Measurements from ENCODE around the gene ERC2.

The ERC2 gene

DNA sequence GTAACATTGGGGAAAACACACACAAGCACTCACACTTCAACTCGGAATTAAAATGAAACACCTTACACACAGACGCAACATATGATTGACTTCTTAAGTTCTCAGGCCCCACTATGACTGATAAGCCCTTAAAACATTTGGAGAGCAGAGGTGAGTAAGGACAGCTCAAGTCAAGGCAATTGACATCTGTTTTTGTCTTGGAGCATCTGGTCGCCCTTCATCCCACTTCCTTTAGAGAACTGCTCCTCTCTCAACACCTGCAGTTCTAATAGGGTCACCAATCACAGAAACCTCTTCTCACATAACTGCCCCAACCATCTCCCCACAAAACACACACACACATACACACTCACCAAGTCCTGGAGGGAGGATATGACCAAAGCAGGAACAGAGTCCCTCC, 43.4 kb downstream of the ERC2 start:
- no peak for DNase-seq (ENCODE audit: low read depth)

DNA sequence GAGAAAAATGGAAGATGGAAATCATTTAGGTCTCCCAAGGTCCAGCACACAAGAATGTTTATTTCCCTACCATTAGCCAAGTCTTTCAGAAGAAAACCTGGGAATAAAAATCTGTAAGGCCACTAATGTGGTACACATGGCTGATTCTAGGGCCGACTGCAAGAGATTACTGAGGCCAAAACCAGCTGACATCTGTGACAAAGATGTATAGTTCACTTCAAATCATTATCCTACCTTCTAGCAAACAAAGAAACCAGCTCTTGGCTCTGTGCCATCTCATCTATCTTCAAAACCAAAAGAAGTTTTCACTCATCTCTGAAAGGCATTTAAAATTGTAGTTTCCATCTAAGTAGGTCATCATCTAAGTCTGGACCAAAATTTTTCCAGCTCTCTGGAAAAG, 43.9 kb downstream of the ERC2 start:
- DNase-seq (ENCODE audit: low read depth): no peak

DNA sequence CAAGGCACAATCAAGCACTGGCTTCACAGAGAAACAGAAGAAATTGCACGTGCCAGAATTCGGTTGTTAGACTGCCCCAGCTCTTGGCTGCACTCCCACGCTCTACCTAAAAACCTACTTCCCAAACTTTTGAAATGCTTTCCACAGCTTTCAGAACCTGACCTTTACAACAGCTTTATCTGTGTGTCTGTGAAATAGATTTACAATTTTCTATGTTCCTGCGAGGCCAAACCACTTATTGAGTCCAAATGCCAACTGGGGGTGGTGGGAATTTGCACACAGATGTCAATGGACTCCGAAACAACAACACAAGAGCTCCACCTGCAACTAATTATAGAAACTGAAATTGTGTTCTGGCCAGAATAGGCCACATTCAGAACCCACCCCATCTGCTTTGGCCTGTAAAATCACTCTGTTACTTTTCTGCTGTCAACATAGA, 44.6 kb downstream of the ERC2 start:
- DNase-seq (ENCODE audit: low read depth): peak; percentile 24

DNA sequence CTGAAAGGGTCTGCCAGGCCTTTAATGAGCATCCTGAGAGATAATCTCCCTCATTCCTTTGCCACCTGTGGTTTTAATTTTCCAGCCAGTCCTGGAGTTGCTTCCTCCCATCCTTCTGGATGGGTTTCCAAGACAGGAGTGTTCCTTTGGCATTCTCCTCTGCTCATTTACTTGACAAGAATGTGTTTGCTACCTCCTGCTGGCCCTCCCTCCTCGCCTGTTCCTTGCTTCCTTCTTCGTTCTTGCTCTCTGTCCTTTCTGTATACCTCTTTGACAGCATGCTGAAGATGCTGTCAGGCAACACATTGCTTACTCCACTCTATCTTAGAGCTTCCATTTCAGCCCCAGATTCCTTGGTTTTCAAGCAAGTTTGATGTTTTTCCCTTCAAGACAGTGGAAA, 46.0 kb downstream of the ERC2 start:
- DNase-seq (ENCODE audit: low read depth): no peak

DNA sequence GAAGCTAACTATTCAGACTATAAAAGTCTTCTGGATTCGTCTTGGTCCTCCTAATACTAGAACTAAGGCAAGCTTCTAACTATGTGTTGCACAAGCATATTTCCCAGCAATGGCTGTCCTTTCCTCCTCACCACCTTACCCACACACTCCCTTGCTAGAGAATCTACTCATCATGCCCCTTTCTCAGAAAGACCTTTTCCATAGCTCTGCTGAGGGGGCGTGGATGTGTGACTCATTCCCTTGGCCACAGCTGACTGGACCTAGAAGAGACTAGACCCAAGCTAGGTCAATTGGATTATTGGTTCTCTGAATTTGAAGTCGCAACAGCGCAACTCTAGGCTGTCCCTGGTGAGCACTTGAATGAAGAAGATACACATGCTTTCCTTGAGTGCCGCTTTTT, 47.1 kb downstream of the ERC2 start:
- DNase-seq (ENCODE audit: low read depth): no peak

DNA sequence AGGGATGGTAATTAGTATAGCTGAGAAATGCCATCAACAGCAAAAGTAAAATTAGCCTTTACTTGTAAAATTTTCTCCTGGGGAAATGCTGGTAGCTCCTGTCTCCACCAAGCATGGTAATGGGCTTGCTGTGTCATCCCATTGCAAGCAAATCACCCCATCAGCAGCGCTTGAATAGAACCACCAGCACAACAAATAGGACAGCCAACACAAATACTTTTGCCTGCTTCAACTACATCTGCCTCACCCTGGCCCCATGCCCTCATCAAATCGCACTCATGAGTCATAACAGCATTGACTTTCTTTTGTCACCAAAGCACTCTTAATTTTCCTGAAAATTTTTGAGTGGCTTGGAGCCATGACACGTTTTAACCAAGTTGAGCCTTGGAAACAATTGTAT, 52.6 kb downstream of the ERC2 start:
- no peak for DNase-seq (ENCODE audit: low read depth)

DNA sequence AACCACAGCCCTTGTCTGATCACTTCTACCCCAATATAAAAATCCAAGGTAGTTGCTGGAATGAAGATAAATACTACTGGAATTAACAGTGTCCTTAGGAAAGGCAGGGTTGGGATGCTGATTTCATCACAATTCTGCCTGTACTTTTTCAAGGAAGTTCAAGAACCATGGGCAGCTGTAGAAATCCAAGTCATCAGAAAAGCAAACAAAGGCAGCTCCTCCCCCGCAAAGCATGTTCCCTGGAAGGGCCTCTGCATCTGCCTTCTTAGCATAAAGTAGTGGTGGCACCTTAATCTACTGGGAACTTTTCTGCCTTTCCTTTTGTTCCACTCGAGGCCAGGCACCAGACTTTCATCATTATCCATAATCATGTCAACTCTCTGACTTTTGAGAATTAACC, 54.4 kb downstream of the ERC2 start:
- no peak for DNase-seq (ENCODE audit: low read depth)

DNA sequence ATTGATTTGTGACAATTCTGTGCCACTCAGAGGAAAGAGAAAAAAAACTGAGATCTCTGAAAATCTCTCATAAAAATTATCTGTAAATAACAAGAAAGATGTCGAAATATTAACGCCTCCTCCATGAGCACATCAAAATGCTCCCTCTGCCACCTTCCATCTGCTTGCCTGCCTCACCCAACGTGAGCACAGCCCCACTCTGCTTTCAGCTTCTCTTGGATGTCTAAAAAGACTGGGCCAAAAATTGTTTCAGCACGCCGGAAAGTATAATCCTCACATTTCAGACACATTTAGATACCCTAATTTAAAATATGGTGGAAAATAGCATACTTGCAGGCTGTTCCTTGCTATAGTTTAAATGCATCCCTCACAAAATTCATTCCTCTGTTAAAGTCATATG, 57.1 kb downstream of the ERC2 start:
- no peak for DNase-seq (ENCODE audit: low read depth)

DNA sequence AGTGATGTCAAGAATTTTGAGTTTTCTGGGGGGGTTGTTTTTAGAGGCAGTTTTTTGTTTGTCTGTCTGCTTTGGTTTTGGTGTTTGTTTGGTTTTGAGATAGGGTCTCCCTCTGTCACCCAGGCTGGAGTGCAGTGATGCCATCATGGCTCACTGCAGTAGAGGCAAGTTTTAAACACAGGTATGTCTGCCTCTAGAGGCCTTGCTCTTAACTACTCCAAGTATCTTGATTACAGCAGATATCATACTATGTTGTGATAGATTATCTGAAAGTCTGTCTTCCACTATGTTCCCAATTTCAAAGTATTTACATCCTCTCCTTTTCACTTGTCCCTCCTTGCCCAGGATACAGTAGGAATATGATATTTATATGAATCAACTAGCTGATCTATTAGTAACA, 57.7 kb downstream of the ERC2 start:
- no peak for DNase-seq (ENCODE audit: low read depth)

DNA sequence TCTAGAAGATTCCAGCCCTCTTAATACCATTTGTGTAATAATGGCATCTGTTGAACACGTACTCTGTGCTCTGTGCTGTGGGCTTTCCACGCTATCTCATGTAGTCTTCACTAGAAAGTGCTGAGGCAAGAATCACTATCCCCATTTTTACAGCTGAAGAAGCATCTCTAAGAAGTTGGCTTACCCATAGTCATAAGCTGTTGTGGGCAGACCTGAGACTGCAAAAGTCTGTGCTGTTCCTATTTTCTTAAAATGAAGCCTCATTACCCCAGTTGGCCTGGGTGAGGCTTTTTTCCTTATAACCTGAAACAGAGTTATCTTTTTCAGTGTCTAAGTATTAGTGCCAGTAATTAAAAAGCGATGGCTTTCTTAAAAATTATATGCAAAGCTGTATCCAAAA, 58.5 kb downstream of the ERC2 start:
- no peak for DNase-seq (ENCODE audit: low read depth)

DNA sequence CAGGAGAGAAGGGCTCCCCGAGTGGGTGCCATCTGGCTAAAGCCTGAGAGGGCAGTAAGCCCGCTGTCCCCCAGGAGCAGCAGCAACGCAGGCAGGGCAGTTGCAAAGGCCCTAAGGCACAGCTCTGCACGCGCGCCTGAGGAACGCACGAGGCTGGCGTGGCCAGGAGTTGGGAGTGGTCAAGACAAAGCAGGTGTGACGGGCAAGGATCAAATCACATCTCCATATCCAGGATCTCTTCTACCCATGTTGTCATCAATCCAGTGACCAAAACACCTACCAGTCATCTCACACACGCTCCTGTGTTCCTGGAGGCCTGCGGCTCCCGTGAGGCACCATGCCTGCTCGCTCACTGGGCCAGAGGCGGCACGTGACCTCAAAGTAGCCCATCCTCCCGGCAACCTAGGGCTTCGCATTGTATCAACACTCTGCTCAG, 59.5 kb downstream of the ERC2 start:
- no peak for DNase-seq (ENCODE audit: low read depth)

DNA sequence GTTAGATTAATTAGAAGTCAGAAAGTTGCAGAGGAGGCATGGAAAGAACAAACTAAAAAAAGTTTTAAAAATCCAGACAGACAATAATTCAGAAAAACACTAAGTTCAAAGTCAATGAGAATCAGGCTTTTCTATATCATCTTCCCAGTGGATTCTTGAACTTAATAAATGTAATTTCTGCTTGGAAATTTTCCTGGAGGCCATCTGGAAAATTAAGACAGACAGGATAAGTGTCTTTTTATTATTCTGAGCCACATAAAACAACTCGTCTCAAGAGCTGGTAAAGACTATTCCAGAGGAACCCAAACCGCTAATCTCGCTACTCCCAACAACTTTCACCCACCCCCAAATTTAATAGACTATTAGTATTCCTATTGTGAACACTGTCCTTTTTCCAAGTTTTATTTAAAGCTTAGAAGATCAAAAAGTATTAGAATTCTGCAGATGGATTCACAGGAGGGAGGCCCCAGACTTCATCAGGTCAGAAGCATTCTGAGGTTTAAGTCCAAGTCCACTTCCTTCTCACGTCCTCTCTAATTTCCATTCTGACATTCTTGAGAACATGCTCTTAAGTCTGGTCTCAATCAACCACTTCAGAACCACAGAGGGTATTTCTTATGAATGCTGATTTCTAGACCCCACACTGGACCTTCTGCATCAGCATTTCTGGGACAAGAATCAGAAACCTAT, 61.3 kb downstream of the ERC2 start:
- DNase-seq (ENCODE audit: low read depth): no peak

DNA sequence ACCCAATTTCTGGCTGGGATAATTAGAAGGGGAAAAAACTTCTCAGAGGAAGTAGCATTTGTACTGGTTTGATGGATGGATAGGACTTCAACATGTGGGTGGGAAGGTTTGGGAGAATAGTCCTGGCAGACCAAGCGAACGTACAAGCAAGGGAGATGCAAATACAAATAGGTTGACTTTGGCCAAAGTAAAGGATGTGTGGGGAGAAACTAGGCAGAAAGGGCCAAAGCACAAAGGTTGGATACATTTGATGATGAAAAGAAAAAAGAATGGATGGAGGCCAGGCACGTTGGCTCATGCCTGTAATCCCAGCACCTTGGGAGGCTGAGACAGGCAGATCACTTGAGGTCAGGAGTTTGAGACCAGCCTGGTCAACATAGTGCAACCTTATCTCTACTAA, 63.4 kb downstream of the ERC2 start:
- DNase-seq (ENCODE audit: low read depth): no peak

DNA sequence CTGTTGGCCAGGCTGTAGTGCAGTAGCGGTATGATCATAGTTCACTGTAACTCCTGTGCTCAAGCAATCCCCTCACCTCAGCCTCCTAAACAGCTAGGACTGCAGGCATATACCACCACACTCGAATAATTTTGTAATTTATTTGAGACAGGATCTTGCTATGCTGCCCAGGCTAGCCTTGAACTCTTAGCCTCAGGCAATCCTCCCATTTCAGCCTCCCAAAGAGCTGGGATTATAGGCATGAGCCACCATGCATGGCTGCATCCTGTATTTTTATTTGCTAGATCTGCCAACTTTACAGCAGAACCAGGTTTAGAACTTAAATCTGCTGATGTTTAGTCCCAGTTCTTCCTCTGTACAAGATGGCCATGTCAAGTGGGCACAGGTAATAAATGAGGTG, 69.6 kb downstream of the ERC2 start:
- no peak for DNase-seq (ENCODE audit: low read depth)

DNA sequence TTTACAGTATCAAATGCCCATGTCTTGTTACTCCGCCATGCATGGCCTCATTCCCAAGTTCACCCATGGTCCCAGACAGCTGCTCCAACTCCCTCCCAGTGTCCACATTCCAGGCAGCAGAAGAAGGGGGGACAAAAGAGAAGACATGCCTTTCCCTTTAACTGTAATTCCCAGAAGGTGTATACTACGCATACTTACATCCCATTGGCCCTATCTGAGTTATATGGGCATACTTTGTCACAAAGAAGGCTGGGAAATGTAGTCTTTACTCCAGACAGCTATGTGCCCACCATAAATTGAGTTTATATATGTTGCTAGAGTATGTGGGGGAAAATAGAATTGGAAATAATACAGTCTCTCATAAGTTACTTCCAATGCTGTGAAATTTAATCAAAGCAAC, 70.5 kb downstream of the ERC2 start:
- DNase-seq (ENCODE audit: low read depth): no peak

DNA sequence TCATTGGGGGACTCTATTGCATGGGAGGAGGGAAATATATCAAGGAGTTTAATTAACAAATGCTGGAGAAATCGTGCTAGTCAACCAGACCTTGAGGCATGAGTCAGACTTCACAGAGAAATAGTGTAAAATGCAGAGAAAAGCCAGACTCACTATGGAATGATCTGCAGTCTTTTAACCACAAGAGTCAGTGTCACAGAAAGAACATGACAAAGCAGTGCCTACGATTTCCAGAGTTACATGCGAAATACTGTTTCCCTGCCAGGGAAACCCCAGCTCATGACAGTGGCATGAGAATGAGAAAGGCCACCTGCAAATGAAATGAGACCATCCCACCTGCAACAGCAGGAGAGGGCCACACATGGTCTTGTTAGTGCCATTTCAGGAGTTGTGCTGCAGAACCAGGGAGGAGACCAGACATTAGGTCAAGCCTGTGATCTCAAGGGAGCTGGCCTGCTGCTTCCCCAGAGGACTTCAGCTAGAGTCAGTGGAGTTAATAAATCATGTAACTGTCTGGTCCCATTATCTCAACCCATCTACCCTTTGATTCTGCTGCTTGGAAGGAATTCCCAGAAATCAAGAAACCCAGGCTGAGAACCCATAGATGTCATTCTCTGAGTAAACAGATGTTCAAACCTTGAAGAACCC, 79.0 kb downstream of the ERC2 start:
- DNase-seq (ENCODE audit: low read depth): no peak

DNA sequence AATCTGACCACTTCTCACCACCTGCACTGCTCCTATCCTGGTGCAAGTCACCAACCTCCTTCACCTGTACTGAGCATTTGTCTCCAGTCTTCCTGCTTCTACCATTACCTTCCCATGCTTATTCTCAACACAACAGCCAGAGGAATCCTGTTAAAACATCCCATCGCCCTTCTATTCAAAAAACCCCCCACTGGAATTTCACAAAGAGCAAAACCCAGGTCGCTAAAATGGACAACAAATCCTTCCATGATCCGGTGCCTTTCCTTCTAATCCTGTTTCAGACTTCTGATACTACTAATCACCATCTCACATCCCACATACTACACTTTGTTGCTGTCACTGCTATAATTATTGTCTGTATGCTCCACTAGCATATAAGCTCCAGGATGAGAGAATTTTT, 85.2 kb downstream of the ERC2 start:
- no peak for DNase-seq (ENCODE audit: low read depth)

DNA sequence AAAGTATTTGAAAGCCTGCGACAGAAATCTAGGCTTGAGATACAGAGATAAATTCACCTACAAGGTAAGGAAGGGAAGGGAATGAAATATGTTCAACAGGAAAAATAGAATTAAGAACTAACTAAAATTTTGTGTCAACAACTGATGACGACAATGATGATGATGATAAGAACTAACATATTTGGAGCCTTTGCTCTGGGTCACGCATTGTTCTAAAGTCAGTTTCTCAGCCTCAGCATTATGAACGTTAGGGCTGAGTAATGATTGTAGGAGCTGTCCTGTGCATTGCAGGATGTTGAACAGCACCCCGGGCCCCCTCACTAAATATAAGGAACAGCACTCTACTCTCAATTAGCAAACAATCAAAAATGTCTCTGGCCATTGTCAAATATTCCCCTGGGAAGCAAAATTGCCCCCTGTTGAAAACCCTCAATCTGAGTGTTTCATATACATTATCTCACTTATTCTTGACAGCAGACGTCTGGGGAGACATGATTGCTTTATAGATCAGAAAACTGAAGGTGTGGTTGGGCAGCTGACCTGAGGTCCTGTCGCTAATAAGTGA, 88.5 kb downstream of the ERC2 start:
- no peak for DNase-seq (ENCODE audit: low read depth)

DNA sequence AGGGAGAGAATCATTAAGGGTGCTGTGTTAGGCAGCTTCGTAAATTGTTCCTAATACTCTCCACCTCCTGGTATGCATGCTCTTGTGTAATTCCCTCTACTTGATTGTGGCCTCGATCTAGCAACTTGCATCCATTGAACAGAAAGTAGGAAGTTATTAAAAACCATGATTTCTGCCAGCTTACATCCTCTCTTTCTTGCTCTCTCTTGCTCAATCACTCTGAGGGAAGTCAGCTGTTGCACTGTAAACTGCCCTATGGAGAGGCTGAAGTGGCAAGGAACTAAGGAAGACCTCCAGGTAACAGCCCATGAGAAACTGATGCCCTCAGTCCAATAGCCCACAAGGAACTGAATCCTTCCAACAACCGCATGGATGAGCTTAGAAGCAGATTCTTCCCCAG, 92.6 kb downstream of the ERC2 start:
- no peak for DNase-seq (ENCODE audit: low read depth)

DNA sequence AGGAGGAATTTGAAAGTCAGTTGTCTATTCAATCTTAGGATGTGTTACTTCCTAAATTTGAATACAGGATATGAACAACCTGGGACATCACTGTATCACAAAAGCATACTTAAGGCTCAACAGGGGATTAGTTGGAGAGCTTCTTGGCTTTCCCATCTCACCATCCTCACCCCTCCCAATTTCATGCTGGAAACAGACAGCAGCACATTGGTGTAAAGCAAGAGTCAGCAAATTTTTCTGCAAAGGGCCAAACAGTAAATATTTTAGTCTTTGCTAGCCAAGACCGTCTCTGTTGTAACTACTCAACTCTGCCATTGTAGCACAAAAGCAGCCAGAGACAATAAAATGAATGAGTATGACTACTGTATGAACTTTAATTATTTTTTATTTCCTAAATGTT, 94.9 kb downstream of the ERC2 start:
- DNase-seq (ENCODE audit: low read depth): no peak

DNA sequence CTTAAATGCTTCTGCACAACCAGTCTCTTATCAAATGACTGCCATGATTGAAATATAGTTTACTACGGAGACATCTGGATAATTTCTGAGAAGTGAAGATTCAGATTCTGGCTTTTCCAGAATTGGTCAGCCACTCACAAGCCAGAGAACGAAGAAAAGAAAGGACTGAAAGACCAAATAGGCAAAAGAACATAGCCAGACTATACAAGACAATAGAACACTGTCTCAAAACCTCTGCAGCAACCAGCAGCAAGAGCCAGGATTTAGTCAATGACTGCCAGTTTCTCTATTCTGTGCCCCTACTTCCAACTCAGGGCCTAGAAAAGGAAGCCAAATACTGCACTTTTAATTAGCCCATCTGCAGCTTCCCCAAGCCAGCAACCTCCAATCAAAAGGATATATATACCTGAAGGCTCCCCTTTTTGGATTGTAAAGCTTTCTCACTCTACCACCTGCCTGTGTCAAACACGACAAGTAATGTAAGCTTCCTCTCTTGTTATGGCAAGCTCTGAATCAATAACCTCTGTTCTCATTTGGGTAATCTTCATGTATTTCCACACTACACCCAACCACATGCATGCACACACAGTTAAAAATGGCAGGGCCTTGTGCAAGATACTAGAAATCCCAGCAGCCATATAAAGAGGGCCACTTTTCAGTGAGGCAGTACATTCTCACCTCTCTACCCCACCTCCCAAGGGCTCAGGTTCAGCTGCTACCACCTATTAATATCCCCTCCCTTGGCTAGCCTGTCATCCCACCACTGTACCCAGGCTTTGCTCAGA, 97.1 kb downstream of the ERC2 start:
- no peak for DNase-seq (ENCODE audit: low read depth)

DNA sequence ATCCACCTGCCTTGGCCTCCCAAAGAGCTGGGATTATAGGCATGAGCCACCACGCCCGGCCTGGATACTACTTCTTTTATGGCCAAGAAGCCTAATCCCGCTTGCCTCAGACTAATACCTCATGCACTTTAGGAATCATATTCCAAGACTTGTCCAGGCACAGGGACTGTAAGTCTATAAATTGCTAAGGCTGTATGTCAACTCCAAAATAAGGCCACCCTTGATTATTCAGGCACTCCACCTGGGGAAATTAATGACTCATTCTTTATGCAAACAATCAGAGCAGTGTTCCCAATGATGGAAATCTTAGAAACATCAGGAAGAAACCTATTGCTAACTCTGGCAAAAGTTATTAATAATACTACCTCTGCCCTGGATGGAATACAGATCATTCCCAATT, 98.4 kb downstream of the ERC2 start:
- DNase-seq (ENCODE audit: low read depth): no peak

DNA sequence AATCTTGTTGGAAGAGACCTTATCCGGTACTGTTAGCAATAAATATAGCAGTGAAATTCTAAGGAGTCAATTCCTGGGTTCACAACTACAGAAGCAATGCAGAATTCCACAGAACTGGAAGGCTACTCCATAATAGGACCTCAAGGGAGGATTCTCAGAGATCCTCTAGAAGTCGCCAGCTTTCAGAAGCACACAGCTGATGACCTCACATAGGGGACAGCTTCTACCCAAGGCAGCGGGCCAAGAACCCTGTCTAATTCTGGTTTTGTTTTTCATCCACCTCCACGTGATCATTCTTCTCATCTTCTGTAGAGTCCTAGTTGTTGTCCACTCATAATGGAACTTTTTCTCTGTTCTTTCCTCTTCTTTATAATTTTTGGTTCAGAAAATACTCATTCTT, 99.4 kb downstream of the ERC2 start:
- no peak for DNase-seq (ENCODE audit: low read depth)
